GM19397 (cell line): ENCODE measurements around the gene METAP1D.

Experiments used
- ATAC-seq: cut with Tn5 transposase; IDR thresholded peaks from one replicate; pipeline ENCODE4 v1.9.1; 2021; ENCODE audit warnings: mild to moderate bottlenecking, moderate library complexity; ENCODE audit not compliant: unreplicated experiment

The METAP1D gene

DNA sequence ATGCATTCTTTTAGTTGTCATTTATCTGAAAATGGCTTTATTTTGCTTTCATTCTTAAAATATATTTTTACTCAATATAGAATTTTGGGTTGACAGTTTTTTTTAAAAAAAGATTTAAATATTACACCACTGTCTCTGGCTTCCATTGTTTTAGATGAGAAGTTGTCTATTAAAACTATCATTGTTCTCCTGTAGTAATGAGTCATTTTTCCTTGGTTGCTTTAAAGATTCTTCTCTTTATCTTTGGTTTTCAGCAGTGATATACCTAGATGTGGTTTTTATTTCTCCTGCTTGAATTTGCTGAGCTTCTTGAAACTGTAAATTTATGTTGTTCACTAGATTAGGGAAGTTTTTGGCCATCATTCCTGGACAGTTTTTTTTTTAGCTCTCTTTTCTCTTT is 129.7 kb downstream of the METAP1D start:
- no peak for ATAC-seq
